Measurements from ENCODE around the gene NIPAL1.
A peak's percentile ranks its signal among the peaks of the same experiment; 100 is the strongest.
"Not testable (repeated sequence)": the region's sequence is repeated elsewhere in the genome, so short reads cannot be mapped to it uniquely, and the experiment has no call there.

NIPAL1 gene

GRCh38 chr4:48016141-48017107 is at the start of gene NIPAL1, which contains the start of gene CNGA1:
Gene NIPAL1, plus strand, starts transcription at chr4:48016772. Its CDS starts 68 bp downstream, at chr4:48016840.
Gene CNGA1, minus strand, starts transcription at chr4:48016681. Its CDS starts 63,992 bp downstream, at chr4:47952689.
- peak; percentile 43 for DNase-seq

GRCh38 chr4:47968847-47969246 is 47.7 kb upstream of the NIPAL1 start:
- DNase-seq = no peak

DNA sequence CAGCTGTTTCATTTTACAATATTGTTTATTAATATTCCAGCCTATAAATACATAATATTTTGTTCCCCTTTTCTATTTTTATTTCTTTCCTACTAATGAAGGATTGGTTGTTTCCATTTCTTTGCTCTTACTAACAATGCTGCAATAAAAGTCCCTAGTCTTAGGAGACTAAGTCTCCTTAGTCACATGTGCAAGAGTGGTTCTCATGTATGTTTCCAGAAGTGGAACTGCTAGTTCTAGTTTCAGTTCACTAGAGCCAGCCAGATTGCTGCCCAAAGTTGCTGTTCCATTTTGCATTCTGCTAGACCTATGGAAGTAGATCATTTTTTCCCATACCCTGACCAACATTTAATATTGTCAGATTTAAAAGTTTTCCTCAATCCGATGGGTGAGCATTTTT is 44.4 kb upstream of the NIPAL1 start:
- DNase-seq = no peak

GRCh38 chr4:47972721-47973120 is 43.9 kb upstream of the NIPAL1 start:
- DNase-seq = no peak

DNA sequence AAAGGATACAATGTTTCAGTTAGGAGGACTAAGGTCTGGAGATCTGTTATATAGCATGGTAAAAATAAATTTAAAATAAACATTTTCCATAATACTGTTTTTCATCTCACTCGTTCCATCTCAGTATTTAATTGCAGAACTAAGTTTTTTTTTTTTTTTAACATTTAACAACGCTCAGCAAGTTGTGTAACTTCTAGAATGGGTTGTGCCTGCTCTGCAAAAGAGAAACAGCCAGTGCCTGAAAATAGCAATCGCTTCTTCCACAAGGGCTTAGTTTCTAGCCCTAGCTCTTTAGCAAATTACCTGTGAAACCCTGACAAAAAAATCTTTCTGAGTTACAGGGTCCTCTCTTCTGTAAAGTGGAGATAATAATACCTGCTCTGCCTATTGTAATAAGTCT is 42.0 kb upstream of the NIPAL1 start:
- no peak for DNase-seq

GRCh38 chr4:47990145-47990544 is 26.4 kb upstream of the NIPAL1 start:
- no peak for DNase-seq

GRCh38 chr4:47992475-47992874 is 24.1 kb upstream of the NIPAL1 start:
- DNase-seq = not testable (repeated sequence)

GRCh38 chr4:47996021-47996420 is 20.6 kb upstream of the NIPAL1 start:
- no peak for DNase-seq

DNA sequence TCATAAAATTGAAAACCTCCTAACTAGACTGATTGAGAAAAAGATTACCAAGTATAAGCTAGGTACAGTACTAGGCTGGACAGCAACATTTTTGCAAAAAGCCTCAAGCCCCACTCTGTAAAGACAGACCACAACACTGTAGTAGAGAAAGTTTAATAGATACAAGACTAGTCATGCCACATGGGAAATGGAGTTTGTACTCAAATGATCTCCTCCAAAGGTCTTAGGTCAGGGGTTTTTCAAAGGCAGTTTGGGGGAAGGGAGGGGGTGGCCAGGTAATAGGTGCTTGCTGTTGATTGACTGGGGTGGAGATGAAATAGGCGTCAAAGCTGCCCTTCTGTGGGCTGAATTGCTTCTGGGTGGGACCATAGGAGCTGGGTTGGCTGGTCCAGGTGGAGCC is 14.3 kb upstream of the NIPAL1 start:
- DNase-seq = no peak

GRCh38 chr4:48003568-48003967 is 13.0 kb upstream of the NIPAL1 start:
- not testable (repeated sequence) for DNase-seq

GRCh38 chr4:48005781-48006180 is 10.8 kb upstream of the NIPAL1 start:
- no peak for DNase-seq

GRCh38 chr4:48008021-48008596 is 8.5 kb upstream of the NIPAL1 start:
- no peak for DNase-seq

- not testable (repeated sequence) for DNase-seq
These were observed 5.7 kb upstream of the NIPAL1 start for GRCh38 chr4:48010906-48011305.

- no peak for DNase-seq
These were observed 4.8 kb upstream of the NIPAL1 start for GRCh38 chr4:48011722-48012121.

DNA sequence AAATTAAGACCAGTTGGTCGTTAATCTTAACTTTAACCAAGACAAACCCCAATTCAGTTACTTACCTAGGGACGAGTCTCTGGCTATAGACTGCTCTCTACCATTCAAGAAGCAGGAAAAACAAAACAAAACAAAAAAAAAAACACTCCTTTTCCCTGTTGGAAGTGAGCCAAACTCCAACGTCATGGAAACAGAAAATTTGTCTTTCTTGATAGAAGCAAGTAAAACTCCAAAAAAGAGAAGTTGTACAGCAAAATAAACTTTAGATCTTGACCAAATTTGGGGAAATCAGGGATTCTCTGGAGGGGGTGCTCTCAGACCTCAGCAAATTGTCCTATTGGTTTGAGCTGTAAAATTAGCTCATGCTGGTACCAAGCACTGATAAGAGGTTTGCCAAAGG is 3.7 kb upstream of the NIPAL1 start:
- DNase-seq = no peak

GRCh38 chr4:48015216-48015615 is 1.4 kb upstream of the NIPAL1 start:
- DNase-seq = no peak

DNA sequence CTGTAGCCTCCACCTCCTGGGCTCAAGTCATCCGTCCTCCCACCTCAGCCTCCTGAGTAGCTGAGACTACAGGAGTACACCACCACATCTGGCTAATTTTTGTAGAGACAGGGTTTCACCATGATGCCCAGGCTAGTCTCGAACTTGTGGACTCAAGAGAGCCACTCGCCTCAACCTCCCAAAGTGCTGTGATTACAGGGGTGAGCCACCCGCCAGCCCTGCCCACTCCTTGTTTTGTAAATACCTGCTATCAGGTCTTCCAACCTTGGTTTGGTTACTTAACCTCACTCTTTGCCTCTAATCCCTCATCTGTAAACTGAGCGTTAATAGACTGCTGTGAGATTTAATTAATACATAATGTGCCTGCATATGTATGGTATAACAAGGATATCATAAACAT is 894 bp upstream of the NIPAL1 start:
- DNase-seq = no peak

DNA sequence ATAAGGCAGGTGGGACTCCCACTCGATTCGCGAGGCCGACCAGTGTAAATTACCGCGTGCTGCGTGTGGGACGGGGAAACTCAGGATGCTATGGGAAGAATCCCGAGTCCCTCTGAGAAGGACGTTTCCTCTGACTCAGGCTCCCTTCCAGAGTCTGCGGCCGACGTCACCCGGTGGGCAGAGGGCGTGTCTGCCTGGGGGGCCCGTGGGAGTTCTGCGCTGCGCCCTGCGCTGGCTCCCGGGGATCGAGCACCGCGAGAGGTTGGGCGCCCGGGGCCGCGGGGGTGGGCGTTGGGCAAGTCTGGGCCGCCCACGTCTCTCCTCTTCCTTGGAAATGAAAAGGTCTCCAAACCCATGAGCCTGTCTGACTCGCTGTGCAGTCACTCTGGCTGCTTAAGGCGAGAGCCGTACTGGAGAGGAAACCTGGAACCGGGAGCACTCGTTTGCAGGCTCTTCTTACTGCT is 568 bp downstream of the NIPAL1 start:
- DNase-seq = no peak

- no peak for DNase-seq
These were observed 1.5 kb downstream of the NIPAL1 start for GRCh38 chr4:48018112-48018511.

DNA sequence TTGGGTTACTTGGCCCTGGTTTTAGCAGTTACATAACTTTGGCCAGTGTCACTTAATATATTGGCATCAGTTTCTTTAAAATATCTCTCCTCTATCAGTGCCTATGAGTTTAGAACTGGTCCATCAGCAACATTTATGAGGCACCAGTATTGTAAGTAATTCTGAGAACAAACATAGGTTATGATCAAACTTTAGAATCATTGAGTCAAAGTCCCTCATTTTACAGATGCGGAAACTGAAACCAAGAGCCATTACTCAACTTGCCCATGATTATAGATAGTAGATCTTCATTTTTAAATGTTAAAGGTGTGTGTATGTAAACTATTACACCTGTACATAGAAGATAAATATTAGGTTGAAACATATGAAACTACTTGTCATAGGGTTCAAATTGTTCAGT is 4.5 kb downstream of the NIPAL1 start:
- no peak for DNase-seq

GRCh38 chr4:48022192-48022799 is 5.7 kb downstream of the NIPAL1 start:
- DNase-seq = no peak

DNA sequence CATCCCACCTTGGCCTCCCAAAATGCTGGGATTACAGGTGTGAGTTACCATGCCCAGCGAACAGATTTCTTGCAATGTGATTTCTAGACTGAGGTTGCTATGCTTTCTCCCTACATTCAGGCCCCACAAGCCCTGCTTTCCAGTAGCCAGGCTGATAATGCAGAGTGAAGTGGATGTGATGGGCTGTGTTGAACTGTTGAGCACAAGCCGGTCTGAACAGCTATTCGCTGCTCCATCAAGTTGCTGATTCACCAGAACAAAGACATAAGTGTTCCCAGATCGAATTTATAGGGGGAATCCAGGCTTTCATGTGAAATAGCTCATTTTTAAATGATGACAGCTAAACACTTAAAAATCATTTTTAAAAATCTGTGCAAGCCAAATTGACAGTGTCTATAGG is 8.0 kb downstream of the NIPAL1 start:
- DNase-seq = no peak

DNA sequence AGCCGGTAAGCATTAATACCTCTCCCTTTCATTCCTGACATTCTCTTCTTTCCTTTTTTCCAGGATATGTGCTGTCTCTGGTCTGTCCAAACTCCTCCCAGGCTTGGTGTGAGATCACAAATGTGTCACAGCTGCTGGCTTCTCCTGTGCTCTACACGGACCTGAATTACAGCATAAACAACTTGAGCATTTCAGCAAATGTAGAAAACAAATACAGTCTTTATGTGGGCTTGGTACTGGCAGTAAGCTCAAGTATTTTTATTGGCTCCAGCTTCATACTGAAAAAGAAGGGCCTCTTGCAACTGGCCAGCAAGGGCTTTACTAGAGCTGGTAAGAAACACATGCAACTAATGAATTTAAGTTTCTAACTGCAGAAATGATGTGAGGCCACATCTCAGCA is 8.4 kb downstream of the NIPAL1 start:
- no peak for DNase-seq

GRCh38 chr4:48027653-48028052 is 11.1 kb downstream of the NIPAL1 start:
- no peak for DNase-seq
